Trophoblast cell (in vitro differentiated cells and primary cell): Measurements from ENCODE around the gene RAB20.
A peak's percentile ranks its signal among the peaks of the same experiment; 100 is the strongest.

Experiments used
- DNase-seq, 2 donors: peaks; one replicate each; pipeline ENCODE4 v3.0.0-alpha.2; 2016
- H2AFZ ChIP-seq: 2 replicates; pipeline ENCODE4 v1.6.1; 2013; ENCODE audit warnings: low read length, moderate library complexity, mild to moderate bottlenecking; ENCODE audit not compliant: insufficient read depth, poor library complexity
- H2AK5ac ChIP-seq: 2 replicates; pipeline ENCODE4 v1.6.1; 2013; ENCODE audit warnings: mild to moderate bottlenecking, low read length
- H2BK120ac ChIP-seq: 2 replicates; pipeline ENCODE4 v1.6.1; 2013; ENCODE audit warnings: low read length, mild to moderate bottlenecking, moderate library complexity; ENCODE audit not compliant: insufficient read depth, poor library complexity
- H2BK12ac ChIP-seq: 2 replicates; pipeline ENCODE4 v1.6.1; 2013; ENCODE audit warnings: mild to moderate bottlenecking, low read length, moderate library complexity
- H2BK5ac ChIP-seq: 2 replicates; pipeline ENCODE4 v1.6.1; 2013; ENCODE audit warnings: low read length, low read depth, moderate library complexity, mild to moderate bottlenecking; ENCODE audit not compliant: poor library complexity
- H3K14ac ChIP-seq: 2 replicates; pipeline ENCODE4 v1.6.1; 2013; ENCODE audit warnings: mild to moderate bottlenecking, low read length
- H3K18ac ChIP-seq: 2 replicates; pipeline ENCODE4 v1.6.1; 2013; ENCODE audit warnings: mild to moderate bottlenecking, low read length
- H3K23ac ChIP-seq: 2 replicates; pipeline ENCODE4 v1.6.1; 2013; ENCODE audit warnings: low read length
- H3K27ac ChIP-seq: 2 replicates; pipeline ENCODE4 v1.5.1; 2013; ENCODE audit warnings: low read depth, mild to moderate bottlenecking, inconsistent platforms, low read length, moderate library complexity
- H3K27me3 ChIP-seq: 2 replicates; pipeline ENCODE4 v1.6.1; 2013; ENCODE audit warnings: inconsistent platforms, mild to moderate bottlenecking, low read length, moderate library complexity; ENCODE audit not compliant: insufficient read depth
- H3K36me3 ChIP-seq, 2 experiments: 1 replicate in 1 of 2; 2 replicates in 1 of 2; pipeline ENCODE4 v1.6.1; 2013; ENCODE audit warnings: low read length in 2 of 2, mild to moderate bottlenecking in 2 of 2, moderate library complexity in 1 of 2; ENCODE audit not compliant: insufficient read depth in 2 of 2, control insufficient read depth in 1 of 2
- H3K4ac ChIP-seq: 2 replicates; pipeline ENCODE4 v1.6.1; 2013; ENCODE audit warnings: low read depth, mild to moderate bottlenecking, low read length, moderate library complexity
- H3K4me1 ChIP-seq, 2 experiments: 1 replicate in 1 of 2; 2 replicates in 1 of 2; pipeline ENCODE4 v1.6.1; 2013; ENCODE audit warnings: low read length in 2 of 2, mild to moderate bottlenecking in 2 of 2, moderate library complexity in 1 of 2; ENCODE audit not compliant: insufficient read depth in 2 of 2, control insufficient read depth in 1 of 2
- H3K4me2 ChIP-seq: 2 replicates; pipeline ENCODE4 v1.6.1; 2013; ENCODE audit warnings: inconsistent platforms, mild to moderate bottlenecking, low read length, moderate library complexity
- H3K4me3 ChIP-seq: 2 replicates; pipeline ENCODE4 v1.5.1; 2013; ENCODE audit warnings: mild to moderate bottlenecking, low read depth, low read length, inconsistent platforms
- H3K79me1 ChIP-seq: one replicate; pipeline ENCODE4 v1.6.1; 2013; ENCODE audit warnings: low read length
- H3K79me2 ChIP-seq: 2 replicates; pipeline ENCODE4 v1.6.1; 2013; ENCODE audit warnings: low read length, mild to moderate bottlenecking; ENCODE audit not compliant: control insufficient read depth, insufficient read depth, poor library complexity
- H3K9ac ChIP-seq: 2 replicates; pipeline ENCODE4 v1.6.1; 2013; ENCODE audit warnings: mild to moderate bottlenecking, low read length
- H3K9me3 ChIP-seq: 2 replicates; pipeline ENCODE4 v1.6.1; 2013; ENCODE audit warnings: low read depth, mild to moderate bottlenecking, control low read depth, inconsistent platforms, low read length; ENCODE audit not compliant: insufficient read depth
- H4K12ac ChIP-seq: 2 replicates; pipeline ENCODE4 v1.6.1; 2013; ENCODE audit warnings: low read depth, mild to moderate bottlenecking, low read length, moderate library complexity
- H4K8ac ChIP-seq: 2 replicates; pipeline ENCODE4 v1.6.1; 2013; ENCODE audit warnings: low read depth, mild to moderate bottlenecking, low read length, moderate library complexity
- H4K91ac ChIP-seq: one replicate; pipeline ENCODE4 v1.6.1; 2013; ENCODE audit warnings: low read depth, mild to moderate bottlenecking, low read length, moderate library complexity
- WGBS: extraction: QIAGEN DNeasy Blood & Tissue Kit; methylation state at CpG from one replicate; pipeline ENCODE4 v1.1.7; 2013; ENCODE audit warnings: missing lambda C conversion rate; ENCODE audit not compliant: insufficient read length, insufficient coverage; ENCODE audit errors: extremely low coverage; 5-methylcytosine and 5-hydroxymethylcytosine counted together

The RAB20 gene

DNA sequence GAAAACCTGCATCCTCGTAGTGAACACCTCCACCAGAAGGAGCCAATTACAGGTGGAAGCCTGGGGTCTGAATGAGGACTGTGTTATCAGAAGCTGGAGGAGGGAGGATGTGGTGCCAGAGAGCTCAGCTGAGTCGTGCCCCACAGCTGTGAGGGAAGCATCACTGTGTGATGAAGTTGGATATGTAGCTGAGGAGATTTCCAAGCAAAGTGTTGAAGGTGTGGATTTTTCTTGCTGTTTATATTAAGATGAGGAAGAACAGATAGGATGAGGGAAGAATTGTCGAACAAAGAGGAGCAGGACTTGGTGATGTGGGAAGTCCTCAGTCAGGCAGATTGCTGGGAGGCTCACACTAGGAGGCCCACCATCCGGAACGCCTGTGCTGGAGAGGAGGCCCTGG is 4.4 kb downstream of the RAB20 start:
- Histone ChIP-seq H3K9ac (no peak overlapping the region), H2AK5ac (no peak overlapping the region), H2AFZ (no peak overlapping the region), H3K79me1 (peaks cover 27% of the 10 kb centered on the region), H3K9me3 (peaks cover 2% of the 10 kb centered on the region), H4K91ac (no peak overlapping the region), H4K12ac (no peak overlapping the region), H3K14ac (no peak overlapping the region), H3K36me3 (peaks cover 16 to 26% of the 10 kb centered on the region in 2 experiments), H3K27me3 (no peaks in the 10 kb centered on the region), H3K79me2 (peaks cover 35% of the 10 kb centered on the region), H3K4me3 (no peak overlapping the region), H3K23ac (no peak overlapping the region), H2BK5ac (no peak overlapping the region), H3K18ac (no peak overlapping the region), H2BK120ac (no peak overlapping the region), H3K4me1 (peaks cover 30 to 43% of the 10 kb centered on the region in 2 experiments), H2BK12ac (no peak overlapping the region), H3K4me2 (no peak overlapping the region), H3K27ac (no peak overlapping the region), H4K8ac (no peak overlapping the region), H3K4ac (peak overlapping the region; percentile 1)
- DNase-seq, result no peak
- no CpG with 5 or more reads among the region's 5 CpGs for WGBS

DNA sequence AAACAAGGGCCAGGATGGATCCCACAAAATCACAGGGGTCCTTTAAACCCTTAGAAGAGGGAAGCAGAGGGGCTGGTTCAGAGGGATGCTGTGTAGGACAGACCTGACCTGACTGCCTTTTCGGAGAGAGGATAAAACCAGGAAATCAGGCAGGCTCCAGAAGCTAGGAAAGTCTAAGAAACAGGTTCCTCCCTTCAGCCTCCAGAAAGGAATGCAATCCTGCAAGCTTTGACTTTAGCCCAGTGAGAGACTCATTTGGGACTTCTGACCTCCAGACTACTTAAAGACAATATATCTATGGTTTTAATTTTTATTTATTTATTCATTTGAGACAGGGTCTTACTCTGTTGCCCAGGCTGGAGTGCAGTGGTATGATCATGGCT is 5.3 kb downstream of the RAB20 start:
- H2AFZ ChIP-seq, result no peak overlapping the region
- no peak overlapping the region for H2BK120ac ChIP-seq
- H3K36me3 ChIP-seq, result peaks cover 16 to 26% of the 10 kb centered on the region in 2 experiments
- no CpG with 5 or more reads among the region's 1 CpG for WGBS
- H4K12ac ChIP-seq, result no peak overlapping the region
- H3K79me1 ChIP-seq, result peaks cover 25% of the 10 kb centered on the region
- no peak overlapping the region for H2BK12ac ChIP-seq
- peak overlapping the region; percentile 27 for H3K4me2 ChIP-seq
- H3K27me3 ChIP-seq, result no peaks in the 10 kb centered on the region
- no peak overlapping the region for H2BK5ac ChIP-seq
- H3K27ac ChIP-seq, result no peak overlapping the region
- no peak overlapping the region for H3K4me3 ChIP-seq
- H3K23ac ChIP-seq, result no peak overlapping the region
- peak overlapping the region; percentile 28 for H3K18ac ChIP-seq
- H3K4me1 ChIP-seq, result peaks cover 32 to 45% of the 10 kb centered on the region in 2 experiments
- H3K4ac ChIP-seq, result peak overlapping the region; percentile 53
- no peak overlapping the region for H4K8ac ChIP-seq
- H4K91ac ChIP-seq, result peak overlapping the region; percentile 2
- no peak overlapping the region for H3K14ac ChIP-seq
- peak; percentile 56 to 77 for DNase-seq
- H2AK5ac ChIP-seq, result no peak overlapping the region
- peaks cover 2% of the 10 kb centered on the region for H3K9me3 ChIP-seq
- peaks cover 30% of the 10 kb centered on the region for H3K79me2 ChIP-seq
- H3K9ac ChIP-seq, result no peak overlapping the region

DNA sequence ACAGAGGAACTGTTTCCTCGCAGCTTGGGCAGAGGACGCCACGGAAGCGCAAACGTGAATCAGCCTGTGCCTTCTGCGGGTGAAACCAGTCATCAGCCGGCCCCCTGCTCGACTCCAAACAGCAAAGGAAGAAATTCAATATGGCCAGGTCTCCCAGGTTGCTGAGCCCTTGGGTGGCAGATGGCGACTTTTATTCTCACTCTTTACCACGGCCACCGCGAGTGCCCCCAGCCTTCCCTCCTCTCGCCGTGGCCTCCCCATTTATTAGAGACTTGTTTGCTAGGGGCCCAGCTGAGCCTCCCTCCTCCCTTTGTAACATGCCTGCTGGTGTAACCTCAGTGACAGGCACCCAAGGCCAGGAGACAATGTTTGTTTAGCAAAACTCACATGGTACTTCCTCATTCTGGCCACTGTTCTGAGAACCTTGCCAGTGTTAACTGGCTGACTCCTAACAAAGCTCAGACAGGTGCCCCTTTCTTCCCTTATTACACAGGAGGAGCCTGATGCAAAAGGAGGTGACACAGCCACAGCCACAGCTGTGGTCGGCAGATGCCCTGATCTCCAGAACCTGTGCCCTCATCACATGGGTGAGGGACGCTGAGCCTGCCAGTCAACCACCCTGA is 5.8 kb downstream of the RAB20 start:
- no peaks in the 10 kb centered on the region for H3K27me3 ChIP-seq
- H3K36me3 ChIP-seq, result peaks cover 16 to 26% of the 10 kb centered on the region in 2 experiments
- no peak overlapping the region for H3K27ac ChIP-seq
- H3K18ac ChIP-seq, result peak overlapping the region; percentile 28
- H3K79me1 ChIP-seq, result peaks cover 20% of the 10 kb centered on the region
- peak overlapping the region; percentile 2 for H4K91ac ChIP-seq
- peaks cover 2% of the 10 kb centered on the region for H3K9me3 ChIP-seq
- DNase-seq, result no peak
- no peak overlapping the region for H4K12ac ChIP-seq
- no CpG with 5 or more reads among the region's 16 CpGs for WGBS
- no peak overlapping the region for H4K8ac ChIP-seq
- H3K23ac ChIP-seq, result no peak overlapping the region
- peaks cover 32 to 47% of the 10 kb centered on the region in 2 experiments for H3K4me1 ChIP-seq
- peaks cover 25% of the 10 kb centered on the region for H3K79me2 ChIP-seq
- peak overlapping the region; percentile 6 for H2BK12ac ChIP-seq
- H3K14ac ChIP-seq, result peak overlapping the region; percentile 53
- peak overlapping the region; percentile 44 for H2BK120ac ChIP-seq
- no peak overlapping the region for H2AFZ ChIP-seq
- H3K4me3 ChIP-seq, result no peak overlapping the region
- H3K4me2 ChIP-seq, result peak overlapping the region; percentile 27
- peak overlapping the region; percentile 53 for H3K4ac ChIP-seq
- H3K9ac ChIP-seq, result no peak overlapping the region
- no peak overlapping the region for H2BK5ac ChIP-seq
- H2AK5ac ChIP-seq, result peak overlapping the region; percentile 69

DNA sequence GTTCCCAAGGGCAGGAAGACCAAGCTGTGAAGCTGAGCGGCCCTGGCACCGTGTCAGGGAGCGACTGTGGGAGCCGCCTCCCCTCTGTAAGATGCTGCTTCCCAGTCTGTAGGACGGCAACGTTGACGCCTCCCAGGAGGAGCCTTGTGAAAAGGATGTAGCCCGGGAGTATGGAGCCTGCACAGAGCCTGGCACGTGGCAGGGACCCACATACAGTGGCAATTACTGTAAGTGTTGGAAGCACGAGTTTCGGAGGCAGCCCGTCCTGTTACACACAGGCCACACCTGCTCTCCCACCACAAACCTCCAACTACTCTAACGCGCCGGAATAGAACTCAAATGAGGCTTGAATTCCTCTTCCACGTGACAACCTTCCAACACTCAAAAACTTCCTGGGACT is 6.6 kb downstream of the RAB20 start:
- H3K9ac ChIP-seq, result no peak overlapping the region
- peaks cover 16 to 27% of the 10 kb centered on the region in 2 experiments for H3K36me3 ChIP-seq
- H3K14ac ChIP-seq, result no peak overlapping the region
- H4K12ac ChIP-seq, result no peak overlapping the region
- H3K27ac ChIP-seq, result peak overlapping the region; percentile 6
- no peak overlapping the region for H2BK5ac ChIP-seq
- H3K4me2 ChIP-seq, result no peak overlapping the region
- peak overlapping the region; percentile 53 for H3K4ac ChIP-seq
- H2AFZ ChIP-seq, result no peak overlapping the region
- H2AK5ac ChIP-seq, result peak overlapping the region; percentile 39
- no peaks in the 10 kb centered on the region for H3K27me3 ChIP-seq
- peak overlapping the region; percentile 26 for H4K91ac ChIP-seq
- DNase-seq, result no peak
- no peak overlapping the region for H4K8ac ChIP-seq
- peaks cover 24% of the 10 kb centered on the region for H3K79me1 ChIP-seq
- H2BK120ac ChIP-seq, result no peak overlapping the region
- peak overlapping the region; percentile 18 for H2BK12ac ChIP-seq
- no peak overlapping the region for H3K4me3 ChIP-seq
- WGBS, result no CpG with 5 or more reads among the region's 16 CpGs
- H3K79me2 ChIP-seq, result peaks cover 26% of the 10 kb centered on the region
- H3K4me1 ChIP-seq, result peaks cover 36 to 52% of the 10 kb centered on the region in 2 experiments
- no peak overlapping the region for H3K23ac ChIP-seq
- H3K9me3 ChIP-seq, result peaks cover 2% of the 10 kb centered on the region
- H3K18ac ChIP-seq, result peak overlapping the region; percentile 41
